ENCODE results near the gene SOCS3. TPM values are rescaled to one million over a fixed set of nuclear protein-coding genes. Genes with fewer than 3 reads are reported as not detected.
"Not testable (repeated sequence)": the region's sequence is repeated elsewhere in the genome, so short reads cannot be mapped to it uniquely, and the experiment has no call there.

Gene SOCS3
- total and polyA plus RNA-seq, 2 experiments from 2014 or later: 31.2 to 50.6 TPM

- Histone ChIP-seq H3K27ac (no peak overlapping the region), H3K9ac (no peak overlapping the region), H4K20me1 (ENCODE audit: insufficient read depth) (no peaks in the 10 kb centered on the region), H3K36me3 (ENCODE audit: low read depth) (no peaks in the 10 kb centered on the region), H3K9me2 (ENCODE audit: insufficient read depth) (no peaks in the 10 kb centered on the region), H3K27me3 (replicated peaks; ENCODE audit: insufficient read depth) (no peaks in the 10 kb centered on the region), H3F3A (ENCODE audit: insufficient read depth) (peaks cover 36% of the 10 kb centered on the region), H3K4me3 (no peak overlapping the region), H3K9me3 (ENCODE audit: low read depth) (no peaks in the 10 kb centered on the region), H3K4me2 (ENCODE audit: unreplicated experiment) (no peak overlapping the region), H3K79me2 (ENCODE audit: insufficient read depth) (no peaks in the 10 kb centered on the region), H3K4me1 (ENCODE audit: insufficient read depth) (peaks cover 48% of the 10 kb centered on the region), H2AFZ (no peak overlapping the region)
- in situ Hi-C loops (cut with MboI): no loop called here
- DNase-seq: no peak
- no peak for TF ChIP-seq EZH2phosphoT487 (IDR thresholded peaks at IDR 0.05; ENCODE audit: insufficient read depth, low read depth)
- no peak for TF ChIP-seq EZH2 (IDR thresholded peaks at IDR 0.05; ENCODE audit: insufficient read depth, poor library complexity, severe bottlenecking)
- 89 to 91% methylated on average over 4 of the region's 4 CpGs for WGBS, 2 experiments (ENCODE audit: low coverage in 1 of 2, low lambda C conversion rate in 2 of 2, missing lambda C conversion rate in 2 of 2)
Measured at GRCh38 chr17:78332991-78333390, 26.9 kb downstream of the SOCS3 start.

DNA sequence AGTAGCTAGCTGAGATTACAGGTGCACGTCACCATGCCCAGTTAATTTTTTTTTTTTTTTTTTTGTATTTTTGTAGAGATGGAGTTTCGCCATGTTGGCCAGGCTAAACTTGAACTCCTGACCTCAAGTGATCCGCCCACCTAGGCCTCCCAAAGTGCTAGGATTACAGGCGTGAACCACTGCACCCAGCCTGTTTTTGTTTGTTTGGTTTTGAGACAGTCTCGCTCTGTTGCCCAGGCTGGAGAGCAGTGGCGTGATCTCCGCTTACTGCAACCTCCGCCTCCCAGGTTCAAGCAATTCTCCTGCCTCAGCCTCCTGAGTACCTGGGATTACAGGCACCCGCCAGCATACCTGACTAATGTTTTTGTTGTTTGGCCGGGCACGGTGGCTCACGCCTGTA lies 28.5 kb downstream of the SOCS3 start:
- H2AFZ ChIP-seq; H3K9ac ChIP-seq; in situ Hi-C loops (cut with MboI); H3K79me2 ChIP-seq (ENCODE audit: insufficient read depth); H4K20me1 ChIP-seq (ENCODE audit: insufficient read depth); H3K9me2 ChIP-seq (ENCODE audit: insufficient read depth); H3K4me2 ChIP-seq (ENCODE audit: unreplicated experiment); H3K36me3 ChIP-seq (ENCODE audit: low read depth); H3K4me3 ChIP-seq; H3K27me3 ChIP-seq (replicated peaks; ENCODE audit: insufficient read depth); H3K27ac ChIP-seq; DNase-seq; H3K9me3 ChIP-seq (ENCODE audit: low read depth): not testable (repeated sequence)
- peaks cover 35% of the 10 kb centered on the region for H3K4me1 ChIP-seq (ENCODE audit: insufficient read depth)
- 89 to 90% methylated on average over 12 of the region's 12 CpGs for WGBS, 2 experiments (ENCODE audit: low coverage in 1 of 2, low lambda C conversion rate in 2 of 2, missing lambda C conversion rate in 2 of 2)
- peaks cover 28% of the 10 kb centered on the region for H3F3A ChIP-seq (ENCODE audit: insufficient read depth)

DNA sequence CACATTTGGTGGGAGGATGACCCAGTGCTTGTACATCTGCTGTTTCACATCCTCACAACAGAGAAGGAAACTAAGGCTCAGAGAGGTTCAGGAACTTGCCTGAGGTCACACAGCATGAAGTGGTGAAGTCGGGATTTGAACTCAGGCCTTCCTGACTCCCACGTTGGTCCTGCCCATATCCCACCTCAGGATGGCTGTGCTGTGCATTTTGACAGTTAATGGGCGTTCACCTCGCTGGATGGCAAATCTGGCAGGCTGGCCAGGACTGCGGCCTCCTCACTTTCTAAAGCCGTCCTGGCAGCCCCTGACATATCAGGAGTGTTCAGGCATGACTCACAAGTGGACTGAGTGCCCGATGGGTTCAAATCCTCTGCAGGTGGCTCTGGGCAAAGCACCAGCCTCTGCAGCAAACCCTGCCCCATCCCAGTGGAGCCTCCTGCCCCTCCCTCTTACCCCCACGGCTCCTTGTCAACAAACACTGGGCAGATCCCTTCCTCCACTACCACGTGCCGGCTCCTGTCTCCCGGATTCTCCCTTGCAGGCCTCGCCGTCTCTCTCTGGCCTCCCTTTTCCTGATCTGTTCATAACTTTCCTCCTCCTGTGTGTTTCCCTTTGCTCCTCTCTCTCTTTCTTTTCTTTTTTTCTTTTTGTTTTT lies 29.2 kb downstream of the SOCS3 start:
- Histone ChIP-seq H3K79me2 (ENCODE audit: insufficient read depth) (no peaks in the 10 kb centered on the region), H3K9me3 (ENCODE audit: low read depth) (no peaks in the 10 kb centered on the region), H2AFZ (no peak overlapping the region), H3K4me3 (no peak overlapping the region), H3K36me3 (ENCODE audit: low read depth) (no peaks in the 10 kb centered on the region), H4K20me1 (ENCODE audit: insufficient read depth) (no peaks in the 10 kb centered on the region), H3K4me1 (ENCODE audit: insufficient read depth) (peaks cover 35% of the 10 kb centered on the region), H3K4me2 (ENCODE audit: unreplicated experiment) (no peak overlapping the region), H3K27me3 (replicated peaks; ENCODE audit: insufficient read depth) (no peaks in the 10 kb centered on the region), H3K27ac (no peak overlapping the region), H3K9ac (no peak overlapping the region), H3F3A (ENCODE audit: insufficient read depth) (peaks cover 28% of the 10 kb centered on the region), H3K9me2 (ENCODE audit: insufficient read depth) (no peaks in the 10 kb centered on the region)
- DNase-seq: no peak
- in situ Hi-C loops (cut with MboI): no loop called here
- TF ChIP-seq EZH2 (IDR thresholded peaks at IDR 0.05; ENCODE audit: insufficient read depth, poor library complexity, severe bottlenecking) (no peak), EZH2phosphoT487 (IDR thresholded peaks at IDR 0.05; ENCODE audit: insufficient read depth, low read depth) (no peak)
- WGBS, 2 experiments (ENCODE audit: low coverage in 1 of 2, low lambda C conversion rate in 2 of 2, missing lambda C conversion rate in 2 of 2): 74 to 75% methylated on average over 13 of the region's 13 CpGs

DNA sequence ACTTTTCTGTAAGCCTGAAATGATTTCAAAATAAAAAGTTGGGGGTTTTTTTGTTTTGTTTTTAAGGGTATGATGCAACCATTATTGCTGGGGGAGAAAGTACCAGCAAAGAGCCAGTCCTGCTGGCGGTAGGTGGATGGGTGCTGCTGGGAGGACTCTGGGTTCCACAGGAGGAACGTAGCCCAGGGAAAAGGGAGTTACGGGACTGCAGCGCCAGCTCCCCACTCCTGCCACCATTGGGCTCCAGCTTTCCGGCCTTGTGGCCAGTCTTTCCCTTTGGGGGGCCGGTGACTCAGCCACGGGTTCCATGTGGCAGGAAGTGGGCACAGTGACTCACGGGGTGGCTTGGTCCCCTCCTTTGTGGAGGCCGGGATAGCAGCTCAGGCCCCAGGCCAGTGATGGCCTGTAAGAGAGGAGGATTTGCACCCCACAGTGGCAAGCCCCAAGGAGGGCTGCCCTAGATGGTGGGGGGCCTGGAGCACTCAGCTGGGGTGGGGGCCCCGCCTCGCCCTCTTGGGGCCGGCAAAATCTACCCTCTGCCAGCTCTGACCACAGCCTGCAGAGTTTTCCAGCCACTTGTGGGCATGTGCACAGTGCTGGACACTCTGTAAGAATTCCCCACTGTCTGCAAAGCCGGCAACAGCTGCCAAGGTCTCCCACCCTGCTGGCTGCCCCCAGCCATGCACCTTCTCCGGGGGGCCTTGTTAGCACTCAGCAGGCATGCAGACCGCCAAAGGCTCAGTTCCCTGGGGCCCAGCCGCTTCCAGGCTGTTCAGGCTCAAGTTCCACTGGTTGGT lies 30.4 kb downstream of the SOCS3 start:
- H3K4me2 ChIP-seq (ENCODE audit: unreplicated experiment): peak overlapping the region; percentile 54
- H3K9ac ChIP-seq: peak overlapping the region; percentile 78
- H4K20me1 ChIP-seq (ENCODE audit: insufficient read depth): no peaks in the 10 kb centered on the region
- H3K4me3 ChIP-seq: peak overlapping the region; percentile 19; the same call in 1 of the 2 replicates
- H3F3A ChIP-seq (ENCODE audit: insufficient read depth): peaks cover 27% of the 10 kb centered on the region
- no peaks in the 10 kb centered on the region for H3K79me2 ChIP-seq (ENCODE audit: insufficient read depth)
- H2AFZ ChIP-seq: peak overlapping the region; percentile 55
- H3K9me2 ChIP-seq (ENCODE audit: insufficient read depth): no peaks in the 10 kb centered on the region
- H3K36me3 ChIP-seq (ENCODE audit: low read depth): no peaks in the 10 kb centered on the region
- no peak for TF ChIP-seq EZH2phosphoT487 (IDR thresholded peaks at IDR 0.05; ENCODE audit: insufficient read depth, low read depth)
- TF ChIP-seq EZH2 (IDR thresholded peaks at IDR 0.05; ENCODE audit: insufficient read depth, poor library complexity, severe bottlenecking): no peak
- H3K27ac ChIP-seq: peak overlapping the region; percentile 93
- H3K9me3 ChIP-seq (ENCODE audit: low read depth): no peaks in the 10 kb centered on the region
- no peaks in the 10 kb centered on the region for H3K27me3 ChIP-seq (replicated peaks; ENCODE audit: insufficient read depth)
- DNase-seq: peak; percentile 92
- 36 to 41% methylated on average over 14 to 15 of the region's 16 CpGs for WGBS, 2 experiments (ENCODE audit: low coverage in 1 of 2, low lambda C conversion rate in 2 of 2, missing lambda C conversion rate in 2 of 2)
- in situ Hi-C loops (cut with MboI): no loop called here
- peaks cover 39% of the 10 kb centered on the region for H3K4me1 ChIP-seq (ENCODE audit: insufficient read depth)
